HCT116 (cell line): ENCODE measurements around the gene MBD3. TPM values are rescaled to one million over a fixed set of nuclear protein-coding genes. Genes with fewer than 3 reads are reported as not detected.

Experiments used
- ATAC-seq: fragments of 200-7000 bp; cut with Tn5 transposase; 2 replicates; pipeline ENCODE4 v1.9.1; 2020; ENCODE audit warnings: mild to moderate bottlenecking, moderate library complexity
- BruUV-seq: library from RNA; stranded (reverse); fragments of 400-500 nt; replicated peaks from 2 replicates; lab custom pipeline; 2021; lab: Mats Ljungman, UMichigan
- CTCF ChIA-PET: fragments of 300-600 bp; sonication (Branson Sonifier 250); formaldehyde crosslinking; loops from one replicate; lab custom pipeline; 2021; ENCODE audit warnings: antibody characterized with exemption; lab: Charles Lee
- POLR2A ChIA-PET: fragments of 300-600, 350-600 bp; sonication (Branson Sonifier 250); formaldehyde crosslinking; loops from one replicate; lab custom pipeline; 2021; ENCODE audit warnings: antibody characterized with exemption; lab: Charles Lee
- RAD21 ChIA-PET, 2 experiments: fragments of 300-600 bp; sonication (Branson Sonifier 250); formaldehyde crosslinking; loops; one replicate each; lab custom pipeline; 2023; ENCODE audit warnings: low total read pairs in 2 of 2; ENCODE audit not compliant: uncharacterized antibody in 2 of 2, unreplicated experiment in 2 of 2, low non-redundant PET in 1 of 2; lab: Charles Lee
- DNase-seq: peaks from one replicate; pipeline ENCODE4 v3.0.0-alpha.2; 2010; ENCODE audit warnings: low read depth, low spot score
- H2AFZ ChIP-seq: fragments of 200-600 bp; shearing (Covaris generic), sonication (generic); 2 replicates; pipeline ENCODE4 v1.6.1; 2017; ENCODE audit warnings: low read depth, mixed run types, mixed read lengths, antibody characterized with exemption, low read length; ENCODE audit not compliant: poor library complexity, severe bottlenecking
- H3K27ac ChIP-seq: 2 replicates; pipeline ENCODE4 v1.5.1; 2012; ENCODE audit warnings: low read depth, low read length
- H3K27me3 ChIP-seq: fragments of 200-600 bp; sonication (generic); 2 replicates; pipeline ENCODE4 v1.6.1; 2016; ENCODE audit warnings: mixed run types, low read length, mixed read lengths; ENCODE audit not compliant: insufficient read depth
- H3K36me3 ChIP-seq, 2 experiments: fragments of 200-500 bp in 1 of 2; fragments of 200-600 bp in 1 of 2; sonication (Bioruptor generic) in 1 of 2; sonication (generic) in 1 of 2; 2 replicates each; pipeline versions ENCODE4 v1.5.1 to v1.6.1; 2014 to 2016; ENCODE audit warnings: low read length in 2 of 2, inconsistent platforms in 1 of 2, mixed read lengths in 1 of 2, mixed run types in 1 of 2; ENCODE audit not compliant: insufficient read depth in 2 of 2, control insufficient read depth in 1 of 2
- H3K4me1 ChIP-seq, 2 experiments: fragments of 200-600 bp in 1 of 2; sonication (generic) in 1 of 2; 2 replicates each; pipeline versions ENCODE4 v1.5.1 to v1.6.1; 2012 to 2017; ENCODE audit warnings: low read length in 2 of 2, inconsistent platforms in 1 of 2, mild to moderate bottlenecking in 1 of 2, mixed read lengths in 1 of 2, mixed run types in 1 of 2, moderate library complexity in 1 of 2; ENCODE audit not compliant: insufficient read depth in 2 of 2, control insufficient read depth in 1 of 2
- H3K4me2 ChIP-seq: fragments of 200-600 bp; sonication (generic); 2 replicates; pipeline ENCODE4 v1.6.1; 2017; ENCODE audit warnings: mixed run types, low read length, mixed read lengths
- H3K4me3 ChIP-seq, 2 experiments: fragments of 200-600 bp in 1 of 2; sonication (generic) in 1 of 2; replicated peaks in 1 of 2; 2 replicates each; pipeline ENCODE4 v1.5.1; 2011 to 2016; ENCODE audit warnings: low read length in 2 of 2, control low read depth in 1 of 2, low read depth in 1 of 2, mild to moderate bottlenecking in 1 of 2, mixed read lengths in 1 of 2, mixed run types in 1 of 2
- H3K79me2 ChIP-seq: fragments of 200-600 bp; sonication (generic); 2 replicates; pipeline ENCODE4 v1.6.1; 2017; ENCODE audit warnings: mild to moderate bottlenecking, mixed run types, low read length, moderate library complexity, mixed read lengths; ENCODE audit not compliant: insufficient read depth
- H3K9ac ChIP-seq: fragments of 200-600 bp; sonication (generic); 2 replicates; pipeline ENCODE4 v1.6.1; 2016; ENCODE audit warnings: low read length, mixed read lengths
- H3K9me2 ChIP-seq: fragments of 200-600 bp; sonication (generic), shearing (Covaris generic); 2 replicates; pipeline ENCODE4 v1.6.1; 2017; ENCODE audit warnings: mixed run types, mild to moderate bottlenecking, moderate library complexity; ENCODE audit not compliant: insufficient read depth
- H3K9me3 ChIP-seq, 2 experiments: fragments of 200-500 bp in 1 of 2; fragments of 200-600 bp in 1 of 2; sonication (Bioruptor generic) in 1 of 2; sonication (generic) in 1 of 2; 2 replicates each; pipeline ENCODE4 v1.6.1; 2014 to 2017; ENCODE audit warnings: low read length in 2 of 2, mixed read lengths in 2 of 2, inconsistent platforms in 1 of 2, low read depth in 1 of 2, mild to moderate bottlenecking in 1 of 2, mixed run types in 1 of 2, moderate library complexity in 1 of 2; ENCODE audit not compliant: control insufficient read depth in 1 of 2, insufficient read depth in 1 of 2
- H4K20me1 ChIP-seq: fragments of 200-600 bp; sonication (generic), shearing (Covaris generic); 2 replicates; pipeline ENCODE4 v1.6.1; 2017; ENCODE audit warnings: mixed run types, mild to moderate bottlenecking, moderate library complexity; ENCODE audit not compliant: insufficient read depth
- ATF3 ChIP-seq: IDR thresholded peaks from 2 replicates; pipeline ENCODE4 v1.6.1; 2012
- CEBPB ChIP-seq: IDR thresholded peaks from 2 replicates; pipeline ENCODE4 v1.6.1; 2012; ENCODE audit warnings: low read depth
- CTCF ChIP-seq, 3 experiments: fragments of 200-600 bp in 1 of 3; sonication (generic) in 1 of 3; IDR thresholded peaks in 2 of 3; conservative IDR thresholded peaks in 1 of 3; 2 replicates each; pipeline ENCODE4 v1.5.1; 2012 to 2017; ENCODE audit warnings: low read depth in 2 of 3, low read length in 2 of 3, antibody characterized with exemption in 1 of 3, borderline replicate concordance in 1 of 3, control low read depth in 1 of 3, mild to moderate bottlenecking in 1 of 3, mixed read lengths in 1 of 3, mixed run types in 1 of 3, moderate library complexity in 1 of 3; ENCODE audit not compliant: insufficient read depth in 1 of 3
- ELF1 ChIP-seq: IDR thresholded peaks from 2 replicates; pipeline ENCODE4 v1.6.1; 2012; ENCODE audit warnings: low read depth, borderline replicate concordance
- EZH2 ChIP-seq: fragments of 200-600 bp; sonication (generic); IDR thresholded peaks from 2 replicates; pipeline ENCODE4 v1.6.1; 2017; ENCODE audit warnings: antibody characterized with exemption, mixed run types
- EZH2phosphoT487 ChIP-seq: fragments of 200-600 bp; IDR thresholded peaks from 2 replicates; pipeline ENCODE4 v1.6.1; 2018; ENCODE audit warnings: antibody characterized with exemption, borderline replicate concordance
- JUND ChIP-seq: IDR thresholded peaks from 2 replicates; pipeline ENCODE4 v1.6.1; 2012
- RAD21 ChIP-seq: IDR thresholded peaks from 2 replicates; pipeline ENCODE4 v1.6.1; 2012; ENCODE audit warnings: low read depth, mild to moderate bottlenecking
- SRF ChIP-seq: IDR thresholded peaks from 2 replicates; pipeline ENCODE4 v1.6.1; 2012; ENCODE audit warnings: low read depth
- YY1 ChIP-seq: IDR thresholded peaks from 2 replicates; pipeline ENCODE4 v1.6.1; 2011; ENCODE audit warnings: low read length, low read depth, moderate library complexity, mild to moderate bottlenecking; ENCODE audit not compliant: insufficient replicate concordance; ENCODE audit errors: extremely low read depth
- ZBTB33 ChIP-seq: IDR thresholded peaks from 2 replicates; pipeline ENCODE4 v1.6.1; 2011; ENCODE audit warnings: mild to moderate bottlenecking, low read length, moderate library complexity; ENCODE audit not compliant: insufficient replicate concordance; ENCODE audit errors: extremely low read depth
- ZFX ChIP-seq: fragments of 450-650 bp; IDR thresholded peaks from 2 replicates; pipeline ENCODE4 v1.6.1; 2017
- intact Hi-C: fragments of 100-400 bp; cut with micrococcal nuclease; formaldehyde crosslinking; loops from 2 replicates; pipeline ENCODE4 v1.10.0; 2022
- total RNA-seq: library from RNA; stranded (reverse); gene quantifications from one replicate; pipeline ENCODE4 v1.2.1, GENCODE V29; 2021; ENCODE audit not compliant: unreplicated experiment

The MBD3 gene
- total RNA-seq, 1 experiment from 2014 or later: 85.7 TPM

- Histone ChIP-seq H4K20me1 (no peaks in the 10 kb centered on the region), H3K4me1 (no peaks in the 10 kb centered on the region), H3K27ac (no peak overlapping the region), H3K9ac (no peak overlapping the region), H3K27me3 (no peaks in the 10 kb centered on the region), H3K4me3 (no peak overlapping the region), H2AFZ (no peak overlapping the region), H3K36me3 (peaks cover 11 to 37% of the 10 kb centered on the region in 2 experiments; a peak in 3 of 4 replicates), H3K9me2 (no peaks in the 10 kb centered on the region), H3K4me2 (no peak overlapping the region), H3K79me2 (peaks cover 6% of the 10 kb centered on the region; the same call in 1 of the 2 replicates), H3K9me3 (no peaks in the 10 kb centered on the region)
- no TSS peak for BruUV-seq
- TF ChIP-seq ATF3: no peak
- TF ChIP-seq EZH2: no peak
- no peak for TF ChIP-seq ZFX
- no peak for TF ChIP-seq SRF
- TF ChIP-seq ELF1: no peak
- TF ChIP-seq EZH2phosphoT487: no peak
- no peak for TF ChIP-seq ZBTB33
- TF ChIP-seq YY1: peak; percentile 89
- no peak for TF ChIP-seq JUND
- peak; percentile 67 for TF ChIP-seq RAD21
- TF ChIP-seq CEBPB: no peak
- TF ChIP-seq CTCF (IDR thresholded peaks at IDR 0.05 in 2 of 3, conservative IDR thresholded peaks at IDR 0.05 in 1 of 3; ENCODE audit: borderline replicate concordance in 1 of 3, insufficient read depth in 1 of 3, low read depth in 2 of 3, low read length in 2 of 3): peak; percentile 50 to 95 (median 86); a peak in 5 of 6 replicates
- ChIA-PET POLR2A (no interaction called here), RAD21 (no interaction called here), CTCF (no interaction called here)
- DNase-seq (peak; percentile 43), ATAC-seq (peak; percentile 83)
- intact Hi-C loops: loop anchor here (2.0 kb wide), 1 partner anchor 188 kb away; the partner anchor contains the start of gene ATP8B3
Observed at GRCh38 chr19:1624458-1624857, 31.8 kb upstream of the MBD3 start.
